ENCODE measurements around the gene FKTN. TPM values are rescaled to one million over a fixed set of nuclear protein-coding genes. Genes with fewer than 3 reads are reported as not detected.

The FKTN gene
- total and polyA plus RNA-seq, 9 of the 15 experiments (the other 6 are each of a cell fraction or from before 2014, with no cell fraction given), result 5.4 to 16.3 (median 10.4) TPM

GRCh38 chr9:105511446-105511845, 46.5 kb upstream of the FKTN start:
- CTCF ChIA-PET (ENCODE audit: low intra/inter-chr PET ratio), result no interaction called here
- no peak for TF ChIP-seq CBFA2T2 (conservative IDR thresholded peaks at IDR 0.05)

DNA sequence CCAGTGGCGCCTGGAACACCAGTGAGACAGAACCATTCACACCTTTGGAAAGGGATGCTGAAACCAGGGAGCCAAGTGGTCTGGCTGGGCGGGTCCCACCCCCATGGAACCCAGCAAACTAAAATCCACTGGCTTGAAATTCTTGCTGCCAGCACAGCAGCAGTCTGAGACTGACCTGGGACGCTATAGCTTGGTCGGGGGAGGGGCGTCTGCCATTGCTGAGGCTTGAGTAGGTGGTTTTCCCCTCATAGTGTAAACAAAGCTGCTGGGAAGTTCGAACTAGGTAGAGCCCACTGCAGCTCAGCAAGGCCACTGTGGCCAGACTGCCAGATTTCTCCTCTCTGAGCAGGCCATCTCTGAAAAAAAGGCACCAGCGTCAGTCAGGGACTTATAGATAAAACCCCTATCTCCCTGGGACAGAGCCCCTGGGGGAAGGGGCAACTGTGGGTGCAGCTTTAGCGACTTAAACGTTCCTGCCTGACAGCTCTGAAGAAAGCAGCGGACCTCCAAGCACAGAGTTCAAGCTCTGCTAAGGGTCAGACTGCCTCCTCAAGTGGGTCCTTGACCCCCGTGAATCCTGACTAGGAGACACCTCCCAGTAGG, 42.0 kb upstream of the FKTN start:
- no peaks in the 10 kb centered on the region for H3K4me1 ChIP-seq (replicated peaks in 1 of 2; ENCODE audit: control insufficient read depth in 2 of 2, insufficient read depth in 2 of 2, low read length in 2 of 2)
- ATAC-seq, result no peak
- BruUV-seq (replicated peaks), result no TSS peak
- intact Hi-C loops (cut with micrococcal nuclease), result no loop called here
- H3K36me3 ChIP-seq (ENCODE audit: control insufficient read depth, insufficient read depth, low read length), result no peaks in the 10 kb centered on the region
- no peak overlapping the region for H3K4me3 ChIP-seq
- no peak overlapping the region for H3K27ac ChIP-seq (ENCODE audit: extremely low read depth, low read depth, low read length)
- H3K4me2 ChIP-seq (ENCODE audit: insufficient read depth, low read length), result no peak overlapping the region
- H3K79me2 ChIP-seq (ENCODE audit: control insufficient read depth, insufficient read depth, low read length), result no peaks in the 10 kb centered on the region
- H3K9ac ChIP-seq (ENCODE audit: insufficient read depth in 1 of 2, low read depth in 2 of 2, low read length in 2 of 2), result no peak overlapping the region
- H3K9me3 ChIP-seq (replicated peaks; ENCODE audit: control insufficient read depth, insufficient read depth, low read depth, low read length), result no peaks in the 10 kb centered on the region
- H4K20me1 ChIP-seq (replicated peaks; ENCODE audit: control insufficient read depth, insufficient read depth, low read length), result no peaks in the 10 kb centered on the region
- FAIRE-seq, result no peak
- DNase-seq (ENCODE audit: extremely low read depth in 1 of 4, low spot score in 3 of 4), result peak in 1 of 4 experiments; percentile 28
- no peak overlapping the region for H2AFZ ChIP-seq (ENCODE audit: low read depth, low read length)
- ChIA-PET CTCF (ENCODE audit: low intra/inter-chr PET ratio) (no interaction called here), POLR2A (no interaction called here)
- no peaks in the 10 kb centered on the region for H3K9me1 ChIP-seq (ENCODE audit: control insufficient read depth, insufficient read depth, low read length)
- 57% methylated on average over 11 of the region's 11 CpGs for WGBS (ENCODE audit: insufficient coverage, low coverage, missing lambda C conversion rate)
- H3K27me3 ChIP-seq (ENCODE audit: control insufficient read depth in 2 of 2, insufficient read depth in 2 of 2, low read length in 2 of 2), result no peaks in the 10 kb centered on the region
- in situ Hi-C loops (cut with MboI), result no loop called here
- TF ChIP-seq MEIS2 (IDR thresholded peaks at IDR 0.05; ENCODE audit: partially characterized antibody) (no peak), ELK1 (CRISPR knock-in tag; IDR thresholded peaks at IDR 0.05) (no peak), MEF2A (IDR thresholded peaks at IDR 0.05; ENCODE audit: control insufficient read depth, low read depth, low read length) (no peak), ZNF354B (CRISPR knock-in tag; IDR thresholded peaks at IDR 0.05) (no peak), PTTG1 (tag; IDR thresholded peaks at IDR 0.05; ENCODE audit: low read depth) (no peak), ZNF12 (CRISPR knock-in tag; IDR thresholded peaks at IDR 0.05) (no peak), E2F5 (CRISPR knock-in tag; IDR thresholded peaks at IDR 0.05) (no peak), ZNF175 (CRISPR knock-in tag; IDR thresholded peaks at IDR 0.05; ENCODE audit: low read depth) (no peak), ATF3 (IDR thresholded peaks at IDR 0.05) (no peak), ATF3 (CRISPR knock-in tag; conservative IDR thresholded peaks at IDR 0.05) (no peak), FOXA1 (IDR thresholded peaks at IDR 0.05; ENCODE audit: borderline replicate concordance) (no peak), KDM1A (IDR thresholded peaks at IDR 0.05) (0 out of 4 replicates have a peak, but pooled peaks of 1 of the 2 experiments have one; percentile 8), CBFA2T2 (conservative IDR thresholded peaks at IDR 0.05) (peak; percentile 55), PCBP2 (IDR thresholded peaks at IDR 0.05; ENCODE audit: low read depth, low read length, poor library complexity, severe bottlenecking) (no peak)

More at GRCh38 chr9:105511446-105511845, 46.5 kb upstream of the FKTN start:
- intact Hi-C loops (cut with micrococcal nuclease), result no loop called here
- H3K9me3 ChIP-seq (replicated peaks; ENCODE audit: control insufficient read depth, insufficient read depth, low read depth, low read length), result no peaks in the 10 kb centered on the region
- no peaks in the 10 kb centered on the region for H3K79me2 ChIP-seq (ENCODE audit: control insufficient read depth, insufficient read depth, low read length)
- in situ Hi-C loops (cut with MboI), result no loop called here
- H3K9ac ChIP-seq (ENCODE audit: insufficient read depth in 1 of 2, low read depth in 2 of 2, low read length in 2 of 2), result no peak overlapping the region
- no peak for DNase-seq (ENCODE audit: extremely low read depth in 1 of 4, low spot score in 3 of 4)
- no peak for FAIRE-seq
- no peak overlapping the region for H3K27ac ChIP-seq (ENCODE audit: extremely low read depth, low read depth, low read length)
- no peak overlapping the region for H3K4me2 ChIP-seq (ENCODE audit: insufficient read depth, low read length)
- no peak overlapping the region for H2AFZ ChIP-seq (ENCODE audit: low read depth, low read length)
- BruUV-seq (replicated peaks), result no TSS peak
- no peak for ATAC-seq
- no peaks in the 10 kb centered on the region for H3K4me1 ChIP-seq (replicated peaks in 1 of 2; ENCODE audit: control insufficient read depth in 2 of 2, insufficient read depth in 2 of 2, low read length in 2 of 2)
- POLR2A ChIA-PET, result interaction anchor here (0.7 kb wide), 1 partner anchor 115 kb away, joined by 3 read pairs; no protein-coding TSS in a partner anchor
- peaks cover 2% of the 10 kb centered on the region; the same call in 1 of the 3 replicates for H3K36me3 ChIP-seq (ENCODE audit: control insufficient read depth, insufficient read depth, low read length)
- no peaks in the 10 kb centered on the region for H3K9me1 ChIP-seq (ENCODE audit: control insufficient read depth, insufficient read depth, low read length)
- H3K27me3 ChIP-seq (ENCODE audit: control insufficient read depth in 2 of 2, insufficient read depth in 2 of 2, low read length in 2 of 2), result no peaks in the 10 kb centered on the region
- no peak overlapping the region for H3K4me3 ChIP-seq
- H4K20me1 ChIP-seq (replicated peaks; ENCODE audit: control insufficient read depth, insufficient read depth, low read length), result no peaks in the 10 kb centered on the region
